ENCODE measurements around the gene MED12.

MED12 gene

GRCh38 chrX:71160475-71160874 is 42.1 kb downstream of the MED12 start:
- H3K4me1 ChIP-seq (ENCODE audit: insufficient read depth, low read length, poor library complexity, severe bottlenecking), result no peaks in the 10 kb centered on the region
- TF ChIP-seq CTCF (conservative IDR thresholded peaks at IDR 0.05; ENCODE audit: low read length), result no peak
- TF ChIP-seq EZH2phosphoT487 (IDR thresholded peaks at IDR 0.05; ENCODE audit: borderline replicate concordance), result no peak

GRCh38 chrX:71162981-71163380 is 44.6 kb downstream of the MED12 start:
- Histone ChIP-seq H3K4me2 (ENCODE audit: low read depth, low read length, poor library complexity, severe bottlenecking) (no peak overlapping the region), H3K9ac (ENCODE audit: low read depth, low read length, poor library complexity, severe bottlenecking) (no peak overlapping the region), H3K9me2 (replicated peaks; ENCODE audit: low read depth, low read length) (no peaks in the 10 kb centered on the region), H3F3A (ENCODE audit: low read depth) (no peaks in the 10 kb centered on the region), H3K36me3 (ENCODE audit: insufficient read depth, low read length) (no peaks in the 10 kb centered on the region), H3K4me1 (ENCODE audit: insufficient read depth, low read length, poor library complexity, severe bottlenecking) (no peaks in the 10 kb centered on the region), H3K79me2 (ENCODE audit: insufficient read depth, low read length) (no peaks in the 10 kb centered on the region), H3K4me3 (ENCODE audit: low read length, poor library complexity, severe bottlenecking) (no peak overlapping the region), H3K27me3 (ENCODE audit: insufficient read depth, low read length, poor library complexity, severe bottlenecking) (no peaks in the 10 kb centered on the region), H2AFZ (ENCODE audit: low read length) (no peak overlapping the region), H4K20me1 (ENCODE audit: insufficient read depth, low read length, poor library complexity, severe bottlenecking) (no peaks in the 10 kb centered on the region), H3K9me3 (ENCODE audit: insufficient read depth, low read depth, low read length) (no peaks in the 10 kb centered on the region)
- TF ChIP-seq CTCF (conservative IDR thresholded peaks at IDR 0.05; ENCODE audit: low read length) (no peak), EZH2phosphoT487 (IDR thresholded peaks at IDR 0.05; ENCODE audit: borderline replicate concordance) (no peak)

More at GRCh38 chrX:71160475-71160874, 42.1 kb downstream of the MED12 start:
- Histone ChIP-seq H3K36me3 (ENCODE audit: insufficient read depth, low read length) (no peaks in the 10 kb centered on the region), H3K9ac (ENCODE audit: low read depth, low read length, poor library complexity, severe bottlenecking) (no peak overlapping the region), H3K9me3 (ENCODE audit: insufficient read depth, low read depth, low read length) (no peaks in the 10 kb centered on the region), H4K20me1 (ENCODE audit: insufficient read depth, low read length, poor library complexity, severe bottlenecking) (no peaks in the 10 kb centered on the region), H3K79me2 (ENCODE audit: insufficient read depth, low read length) (no peaks in the 10 kb centered on the region), H3K27me3 (ENCODE audit: insufficient read depth, low read length, poor library complexity, severe bottlenecking) (no peaks in the 10 kb centered on the region), H3K9me2 (replicated peaks; ENCODE audit: low read depth, low read length) (no peaks in the 10 kb centered on the region), H3F3A (ENCODE audit: low read depth) (no peaks in the 10 kb centered on the region), H2AFZ (ENCODE audit: low read length) (no peak overlapping the region), H3K4me3 (ENCODE audit: low read length, poor library complexity, severe bottlenecking) (no peak overlapping the region), H3K4me2 (ENCODE audit: low read depth, low read length, poor library complexity, severe bottlenecking) (no peak overlapping the region)

GRCh38 chrX:71164071-71164470 is 45.7 kb downstream of the MED12 start:
- Histone ChIP-seq H2AFZ (ENCODE audit: low read length) (no peak overlapping the region), H3K4me3 (ENCODE audit: low read length, poor library complexity, severe bottlenecking) (no peak overlapping the region), H3K36me3 (ENCODE audit: insufficient read depth, low read length) (no peaks in the 10 kb centered on the region), H3K4me2 (ENCODE audit: low read depth, low read length, poor library complexity, severe bottlenecking) (no peak overlapping the region), H3K9ac (ENCODE audit: low read depth, low read length, poor library complexity, severe bottlenecking) (no peak overlapping the region), H3K27me3 (ENCODE audit: insufficient read depth, low read length, poor library complexity, severe bottlenecking) (no peaks in the 10 kb centered on the region), H3K9me2 (replicated peaks; ENCODE audit: low read depth, low read length) (no peaks in the 10 kb centered on the region), H3K4me1 (ENCODE audit: insufficient read depth, low read length, poor library complexity, severe bottlenecking) (no peaks in the 10 kb centered on the region), H3K9me3 (ENCODE audit: insufficient read depth, low read depth, low read length) (no peaks in the 10 kb centered on the region), H4K20me1 (ENCODE audit: insufficient read depth, low read length, poor library complexity, severe bottlenecking) (no peaks in the 10 kb centered on the region), H3F3A (ENCODE audit: low read depth) (no peaks in the 10 kb centered on the region), H3K79me2 (ENCODE audit: insufficient read depth, low read length) (no peaks in the 10 kb centered on the region)
- no peak for TF ChIP-seq EZH2phosphoT487 (IDR thresholded peaks at IDR 0.05; ENCODE audit: borderline replicate concordance)

- no peak overlapping the region for H3K9ac ChIP-seq (ENCODE audit: low read depth, low read length, poor library complexity, severe bottlenecking)
- no peaks in the 10 kb centered on the region for H3K9me3 ChIP-seq (ENCODE audit: insufficient read depth, low read depth, low read length)
- H3K27me3 ChIP-seq (ENCODE audit: insufficient read depth, low read length, poor library complexity, severe bottlenecking), result no peaks in the 10 kb centered on the region
- no peak overlapping the region for H2AFZ ChIP-seq (ENCODE audit: low read length)
- no peaks in the 10 kb centered on the region for H3K9me2 ChIP-seq (replicated peaks; ENCODE audit: low read depth, low read length)
- no peak for TF ChIP-seq CTCF (conservative IDR thresholded peaks at IDR 0.05; ENCODE audit: low read length)
- H3K79me2 ChIP-seq (ENCODE audit: insufficient read depth, low read length), result no peaks in the 10 kb centered on the region
- H3K4me1 ChIP-seq (ENCODE audit: insufficient read depth, low read length, poor library complexity, severe bottlenecking), result peaks cover 11% of the 10 kb centered on the region
- H3K4me3 ChIP-seq (ENCODE audit: low read length, poor library complexity, severe bottlenecking), result no peak overlapping the region
- H3F3A ChIP-seq (ENCODE audit: low read depth), result no peaks in the 10 kb centered on the region
- no peaks in the 10 kb centered on the region for H4K20me1 ChIP-seq (ENCODE audit: insufficient read depth, low read length, poor library complexity, severe bottlenecking)
- no peaks in the 10 kb centered on the region for H3K36me3 ChIP-seq (ENCODE audit: insufficient read depth, low read length)
- H3K4me2 ChIP-seq (ENCODE audit: low read depth, low read length, poor library complexity, severe bottlenecking), result no peak overlapping the region
Measured at GRCh38 chrX:71166461-71166860, 48.1 kb downstream of the MED12 start.

All from Loucy (cell line).